Measurements from ENCODE around the gene MMP14. TPM values are rescaled to one million over a fixed set of nuclear protein-coding genes. Genes with fewer than 3 reads are reported as not detected.

Gene MMP14
- total RNA-seq, 4 donors from 2014 or later = 66.6 to 233 (median 172) TPM

DNA sequence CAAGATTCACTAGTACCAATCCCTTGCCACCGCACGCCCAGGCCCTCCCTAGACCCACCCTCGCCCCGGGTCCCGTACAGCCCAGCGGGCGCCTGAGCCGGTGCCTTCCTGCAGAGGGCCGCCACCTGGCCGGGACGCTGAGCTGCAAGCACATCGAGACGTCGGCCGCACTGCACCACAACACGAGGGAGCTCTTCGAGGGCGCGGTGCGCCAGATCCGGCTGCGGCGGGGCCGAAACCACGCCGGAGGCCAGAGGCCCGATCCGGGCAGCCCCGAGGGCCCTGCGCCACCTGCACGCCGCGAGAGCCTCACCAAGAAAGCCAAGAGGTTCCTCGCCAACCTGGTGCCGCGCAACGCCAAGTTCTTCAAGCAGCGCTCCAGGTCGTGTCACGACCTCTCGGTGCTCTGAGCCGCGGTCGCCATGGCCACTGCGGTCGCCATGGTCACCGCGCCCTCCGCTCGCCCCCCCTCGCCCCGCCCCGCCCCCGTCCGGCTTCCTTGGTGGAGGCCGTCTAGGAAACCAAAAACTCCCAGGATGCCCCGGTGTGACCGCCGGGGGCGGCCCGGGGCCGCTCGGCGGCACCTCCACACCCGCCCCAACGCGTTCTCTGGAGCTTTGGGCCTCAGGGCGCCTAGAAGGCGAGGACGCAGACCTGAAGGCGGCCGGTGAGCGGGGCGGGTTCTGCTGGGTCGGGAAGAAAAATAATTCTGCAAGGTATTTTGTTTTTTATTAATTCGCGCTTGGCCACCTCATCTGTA is 50.3 kb downstream of the MMP14 start:
- H3K4me3 ChIP-seq = peak overlapping the region; percentile 34 to 56
- no peaks in the 10 kb centered on the region for H3K36me3 ChIP-seq
- intact Hi-C loops (cut with DNase I; ENCODE audit: low total_unique reads) = no loop called here
- TF ChIP-seq, protein P1, sequence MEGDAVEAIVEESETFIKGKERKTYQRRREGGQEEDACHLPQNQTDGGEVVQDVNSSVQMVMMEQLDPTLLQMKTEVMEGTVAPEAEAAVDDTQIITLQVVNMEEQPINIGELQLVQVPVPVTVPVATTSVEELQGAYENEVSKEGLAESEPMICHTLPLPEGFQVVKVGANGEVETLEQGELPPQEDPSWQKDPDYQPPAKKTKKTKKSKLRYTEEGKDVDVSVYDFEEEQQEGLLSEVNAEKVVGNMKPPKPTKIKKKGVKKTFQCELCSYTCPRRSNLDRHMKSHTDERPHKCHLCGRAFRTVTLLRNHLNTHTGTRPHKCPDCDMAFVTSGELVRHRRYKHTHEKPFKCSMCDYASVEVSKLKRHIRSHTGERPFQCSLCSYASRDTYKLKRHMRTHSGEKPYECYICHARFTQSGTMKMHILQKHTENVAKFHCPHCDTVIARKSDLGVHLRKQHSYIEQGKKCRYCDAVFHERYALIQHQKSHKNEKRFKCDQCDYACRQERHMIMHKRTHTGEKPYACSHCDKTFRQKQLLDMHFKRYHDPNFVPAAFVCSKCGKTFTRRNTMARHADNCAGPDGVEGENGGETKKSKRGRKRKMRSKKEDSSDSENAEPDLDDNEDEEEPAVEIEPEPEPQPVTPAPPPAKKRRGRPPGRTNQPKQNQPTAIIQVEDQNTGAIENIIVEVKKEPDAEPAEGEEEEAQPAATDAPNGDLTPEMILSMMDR (IDR thresholded peaks at IDR 0.05) = peak in 1 of 4 experiments; percentile 6
- TF ChIP-seq POLR2A (IDR thresholded peaks at IDR 0.05) = peak in 1 of 2 donors; percentile 35
- no peaks in the 10 kb centered on the region for H3K9me3 ChIP-seq
- no peaks in the 10 kb centered on the region for H3K4me1 ChIP-seq
- peak; percentile 76 to 80 for DNase-seq
- no peaks in the 10 kb centered on the region for H3K27me3 ChIP-seq
- peak overlapping the region; percentile 44 to 82 for H3K27ac ChIP-seq

DNA sequence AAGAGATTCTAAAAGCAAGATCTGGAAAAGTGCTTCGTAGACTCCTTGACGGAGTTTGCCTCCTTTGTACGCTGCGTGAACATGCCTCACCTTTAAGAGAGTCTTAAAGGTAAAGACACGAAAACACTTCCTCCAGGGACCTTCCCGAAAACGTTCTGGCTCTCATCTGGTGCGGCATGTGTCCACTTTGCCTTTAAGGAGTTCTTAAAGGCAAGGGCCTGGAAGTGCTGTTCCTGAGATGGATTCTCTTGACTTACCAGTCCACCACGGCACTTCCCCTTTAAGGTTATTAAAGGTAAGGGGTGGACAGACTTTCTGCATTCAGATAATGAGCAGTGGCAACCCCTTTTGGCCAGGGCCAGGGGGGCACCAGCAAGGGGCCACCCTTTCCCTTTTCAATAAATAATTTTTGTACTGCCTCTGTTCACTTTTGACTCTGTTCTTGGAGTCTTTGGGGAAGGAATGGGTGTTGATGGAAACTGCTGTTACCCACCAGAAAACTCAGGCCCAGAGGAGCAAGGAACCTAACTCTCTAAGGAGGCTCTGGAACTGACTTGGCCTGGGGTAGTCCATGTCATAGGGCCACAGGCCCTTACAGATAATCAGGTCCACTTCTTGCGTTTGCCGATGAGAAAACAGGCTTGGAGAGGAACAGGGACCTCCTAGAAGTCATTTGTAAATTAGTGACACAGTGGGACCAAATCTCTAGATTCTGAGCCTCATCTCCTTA is 51.0 kb downstream of the MMP14 start:
- TF ChIP-seq, protein P1 (IDR thresholded peaks at IDR 0.05) = no peak
- TF ChIP-seq POLR2A (IDR thresholded peaks at IDR 0.05) = no peak
- intact Hi-C loops (cut with DNase I; ENCODE audit: low total_unique reads) = no loop called here
- Histone ChIP-seq H3K27ac (peak overlapping the region; percentile 44 to 82), H3K27me3 (no peaks in the 10 kb centered on the region), H3K4me3 (peak overlapping the region; percentile 34 to 56), H3K4me1 (no peaks in the 10 kb centered on the region), H3K36me3 (no peaks in the 10 kb centered on the region), H3K9me3 (no peaks in the 10 kb centered on the region)
- DNase-seq = peak; percentile 52 to 80

DNA sequence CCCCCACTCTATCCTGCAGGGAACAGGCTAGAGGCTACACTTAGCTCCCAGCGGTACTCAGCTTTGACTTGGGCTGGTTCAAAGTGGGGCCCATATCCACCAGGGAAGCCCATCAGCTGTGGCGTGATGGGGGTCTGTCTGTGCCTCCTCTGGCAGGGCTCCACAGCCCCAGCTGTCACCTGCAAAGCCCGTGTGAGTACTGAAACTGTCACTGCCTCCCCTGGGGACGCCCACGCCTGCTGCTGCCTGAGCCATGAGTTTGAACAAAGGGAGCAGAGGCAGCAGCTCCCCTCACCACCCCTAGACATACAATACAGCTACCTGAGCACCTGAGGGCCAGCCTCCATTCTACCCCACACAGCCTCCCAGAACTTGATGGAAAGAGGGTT is 51.6 kb downstream of the MMP14 start:
- H3K27ac ChIP-seq = peak overlapping the region; percentile 44 to 82
- no peaks in the 10 kb centered on the region for H3K9me3 ChIP-seq
- no peaks in the 10 kb centered on the region for H3K4me1 ChIP-seq
- intact Hi-C loops (cut with DNase I; ENCODE audit: low total_unique reads) = no loop called here
- no peaks in the 10 kb centered on the region for H3K36me3 ChIP-seq
- no peak for DNase-seq
- H3K4me3 ChIP-seq = no peak overlapping the region
- no peak for TF ChIP-seq POLR2A (IDR thresholded peaks at IDR 0.05)
- TF ChIP-seq, protein P1 (IDR thresholded peaks at IDR 0.05) = no peak
- no peaks in the 10 kb centered on the region for H3K27me3 ChIP-seq

DNA sequence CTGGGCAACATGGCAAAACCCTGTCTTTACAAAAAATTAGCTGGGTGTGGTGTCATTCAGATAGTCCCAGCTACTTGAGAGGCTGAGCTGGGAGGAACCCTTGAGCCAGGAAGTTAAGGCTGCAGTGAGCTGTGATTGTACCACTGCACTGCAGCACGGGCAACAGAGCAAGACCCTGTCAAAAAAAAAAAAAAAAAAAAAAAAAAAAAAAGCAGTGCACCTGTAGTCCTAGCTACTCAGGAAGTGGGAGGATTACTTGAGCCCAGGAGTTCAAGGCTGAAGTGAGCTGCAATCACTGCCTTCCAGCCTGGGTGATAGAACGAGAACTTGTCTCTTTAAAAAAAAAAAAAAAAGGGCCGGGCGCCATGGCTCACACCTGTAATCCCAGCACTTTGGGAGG is 52.3 kb downstream of the MMP14 start:
- TF ChIP-seq, protein P1 (IDR thresholded peaks at IDR 0.05) = no peak
- TF ChIP-seq POLR2A (IDR thresholded peaks at IDR 0.05) = no peak
- no peaks in the 10 kb centered on the region for H3K27me3 ChIP-seq
- H3K4me3 ChIP-seq = no peak overlapping the region
- no peak for DNase-seq
- no peaks in the 10 kb centered on the region for H3K4me1 ChIP-seq
- intact Hi-C loops (cut with DNase I; ENCODE audit: low total_unique reads) = no loop called here
- H3K27ac ChIP-seq = no peak overlapping the region
- H3K9me3 ChIP-seq = no peaks in the 10 kb centered on the region
- no peaks in the 10 kb centered on the region for H3K36me3 ChIP-seq

DNA sequence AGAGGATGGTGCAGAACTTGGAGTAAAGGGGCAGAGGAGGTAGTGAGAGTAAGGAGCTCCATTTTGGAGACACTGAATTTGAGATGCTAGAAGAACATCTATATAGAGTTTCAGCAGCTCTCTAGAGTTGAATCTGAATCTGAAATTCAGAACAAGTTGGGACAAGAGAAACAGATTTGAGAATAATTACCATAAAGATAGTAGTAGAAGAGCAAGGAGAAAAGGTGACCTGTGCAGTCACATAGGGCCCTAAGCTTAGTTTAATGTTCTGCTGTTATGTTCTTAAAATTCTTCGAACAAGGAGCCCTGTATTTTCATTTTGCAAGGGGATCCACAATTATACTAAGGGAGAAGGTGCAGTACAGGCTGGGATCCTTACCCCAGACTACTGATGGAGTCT is 54.0 kb downstream of the MMP14 start:
- intact Hi-C loops (cut with DNase I; ENCODE audit: low total_unique reads) = no loop called here
- no peaks in the 10 kb centered on the region for H3K4me1 ChIP-seq
- no peaks in the 10 kb centered on the region for H3K27me3 ChIP-seq
- no peak for TF ChIP-seq POLR2A (IDR thresholded peaks at IDR 0.05)
- TF ChIP-seq, protein P1 (IDR thresholded peaks at IDR 0.05) = no peak
- H3K4me3 ChIP-seq = no peak overlapping the region
- no peak for DNase-seq
- H3K36me3 ChIP-seq = no peaks in the 10 kb centered on the region
- H3K27ac ChIP-seq = no peak overlapping the region
- H3K9me3 ChIP-seq = no peaks in the 10 kb centered on the region
